ENCODE data around the gene NUDT21. TPM values are rescaled to one million over a fixed set of nuclear protein-coding genes. Genes with fewer than 3 reads are reported as not detected.
"Not testable (repeated sequence)": the region's sequence is repeated elsewhere in the genome, so short reads cannot be mapped to it uniquely, and the experiment has no call there.

NUDT21 gene
- 106 and 165 TPM in 2 replicates for total RNA-seq (2014; rRNA removed; shearing (Covaris generic))

DNA sequence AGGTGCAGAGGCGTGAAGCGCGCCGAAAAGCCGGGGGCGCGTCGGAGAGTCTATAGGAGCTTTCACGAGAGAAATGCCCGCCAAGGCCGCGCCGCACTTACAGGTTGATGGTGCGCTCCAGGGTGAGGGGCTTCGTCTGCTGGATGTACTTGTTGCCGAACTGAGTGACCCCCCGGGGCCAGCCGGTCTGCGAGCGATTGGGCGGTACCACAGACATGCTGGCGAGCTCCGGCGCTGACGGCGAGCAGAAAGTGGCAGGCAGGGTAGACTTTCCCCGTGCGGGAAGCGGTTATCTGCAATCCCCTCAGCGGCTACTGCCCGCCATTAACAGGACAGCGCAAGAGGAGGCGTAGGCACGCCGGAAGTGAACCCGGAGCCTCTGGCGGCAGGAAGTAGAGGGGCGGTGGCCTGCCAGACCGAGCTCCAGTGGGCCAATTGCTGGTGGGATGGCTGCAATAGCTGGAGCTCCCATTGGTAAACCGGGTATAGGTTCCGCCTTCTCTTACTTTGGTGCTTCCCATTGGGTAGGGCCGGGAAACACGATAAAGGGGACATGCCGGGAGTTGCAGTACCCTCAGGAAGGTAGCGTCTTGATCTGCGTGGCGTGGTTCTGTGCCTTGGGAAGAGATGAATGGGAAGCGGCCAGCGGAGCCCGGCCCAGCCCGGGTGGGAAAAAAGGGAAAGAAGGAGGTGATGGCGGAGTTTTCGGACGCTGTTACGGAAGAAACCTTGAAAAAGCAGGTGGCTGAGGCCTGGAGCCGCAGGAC is at the start of gene NUDT21, which contains the start of gene OGFOD1:
Gene NUDT21 (minus strand): TSS at position 347 of the 767 bp plus-strand sequence. CDS start 130 bp downstream, at position 217.
Gene OGFOD1 (plus strand): TSS at position 569 of the 767 bp plus-strand sequence. CDS start 59 bp downstream, at position 628.
- in situ Hi-C loops (cut with HindIII; ENCODE audit: low sequenced_read_pairs), result no loop called here
- DNase-seq (ENCODE audit: low spot score), result peak; percentile 100

DNA sequence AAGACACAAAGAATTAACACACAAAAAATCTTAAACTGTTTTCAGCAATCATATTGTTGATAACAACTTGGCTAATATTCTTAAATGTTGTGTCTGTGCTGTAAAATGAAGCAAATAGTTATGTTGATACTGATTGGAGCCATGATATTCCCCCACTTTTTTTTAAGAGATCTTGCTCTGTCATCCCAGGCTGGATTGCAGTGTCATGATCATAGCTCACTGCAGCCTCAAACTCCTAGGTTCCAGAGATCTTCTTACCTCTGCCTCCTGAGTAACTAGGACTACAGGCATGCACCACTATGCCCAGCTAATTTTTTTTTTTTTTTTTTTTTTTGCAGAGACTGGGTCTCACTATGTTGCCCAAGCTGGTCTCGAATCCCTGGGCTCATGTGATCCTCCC is 42.7 kb upstream of the NUDT21 start:
- in situ Hi-C loops (cut with HindIII; ENCODE audit: low sequenced_read_pairs), result no loop called here

DNA sequence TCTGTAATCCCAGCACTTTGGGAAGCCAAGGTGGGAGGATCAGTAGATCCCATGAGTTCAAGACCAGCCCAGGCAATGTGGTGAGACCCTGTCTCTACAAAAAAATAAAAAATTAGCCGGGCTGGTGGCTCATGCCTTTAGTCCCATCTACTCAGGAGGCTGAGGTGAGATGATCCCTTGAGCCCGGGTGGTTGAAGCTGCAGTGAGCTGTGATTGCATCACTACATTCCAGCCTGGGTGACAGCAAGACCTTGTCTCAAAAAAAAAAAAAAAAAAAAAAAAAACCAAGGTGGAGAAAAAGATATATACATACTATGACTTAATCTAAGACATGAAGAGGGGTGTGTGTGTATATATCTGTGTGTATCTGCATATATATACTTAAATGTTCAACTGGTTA is 42.0 kb upstream of the NUDT21 start:
- in situ Hi-C loops (cut with HindIII; ENCODE audit: low sequenced_read_pairs), result no loop called here
- no peak for DNase-seq (ENCODE audit: low spot score)

More for the DNA sequence above, 42.7 kb upstream of the NUDT21 start:
- no peak for DNase-seq (ENCODE audit: low spot score)

DNA sequence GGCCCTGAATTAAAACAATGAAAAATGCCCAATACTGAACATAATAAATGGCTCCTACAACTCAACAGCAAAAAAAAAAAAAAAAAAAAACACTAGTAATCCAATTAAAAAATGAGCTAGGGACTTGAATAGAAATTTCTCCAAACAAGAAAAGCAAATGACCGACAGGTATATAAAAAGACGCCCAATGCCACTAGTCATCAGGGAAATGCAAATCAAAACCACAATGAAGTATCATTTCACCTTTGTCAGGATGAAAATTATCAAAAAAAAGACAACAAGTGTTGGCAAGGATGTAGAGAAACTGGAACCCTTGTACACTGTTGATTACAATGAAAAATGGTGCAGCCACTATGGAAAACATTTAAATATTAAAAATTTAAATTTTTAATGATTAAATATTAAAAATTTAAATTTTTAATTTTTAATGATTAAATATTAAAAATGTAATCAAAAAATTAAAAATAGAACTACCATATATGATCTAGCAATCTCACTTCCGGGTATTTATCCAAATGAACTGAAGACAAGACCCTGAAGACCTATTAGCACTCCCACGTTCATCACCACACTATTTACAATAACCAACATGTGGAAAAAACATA is 40.6 kb upstream of the NUDT21 start:
- in situ Hi-C loops (cut with HindIII; ENCODE audit: low sequenced_read_pairs), result no loop called here
- no peak for DNase-seq (ENCODE audit: low spot score)

DNA sequence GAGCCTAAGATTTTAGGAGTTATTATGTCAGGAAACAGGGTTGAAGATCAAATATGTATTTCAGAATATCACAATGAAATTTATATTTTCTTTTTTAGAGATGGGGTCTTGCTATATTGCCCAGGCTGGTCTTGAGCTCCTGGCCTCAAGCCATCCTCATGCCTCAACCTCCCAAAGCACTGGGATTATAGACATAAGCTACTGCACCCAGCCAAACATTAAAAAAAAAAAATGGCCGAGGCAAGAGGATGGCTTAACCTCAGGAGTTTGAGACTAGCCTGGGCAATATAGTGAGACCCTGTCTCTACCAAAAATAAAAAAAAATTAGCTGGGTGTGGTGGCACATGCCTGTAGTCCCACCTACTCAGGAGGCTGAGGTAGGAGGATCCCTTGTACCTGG is 37.7 kb upstream of the NUDT21 start:
- in situ Hi-C loops (cut with HindIII; ENCODE audit: low sequenced_read_pairs); DNase-seq (ENCODE audit: low spot score): not testable (repeated sequence)

DNA sequence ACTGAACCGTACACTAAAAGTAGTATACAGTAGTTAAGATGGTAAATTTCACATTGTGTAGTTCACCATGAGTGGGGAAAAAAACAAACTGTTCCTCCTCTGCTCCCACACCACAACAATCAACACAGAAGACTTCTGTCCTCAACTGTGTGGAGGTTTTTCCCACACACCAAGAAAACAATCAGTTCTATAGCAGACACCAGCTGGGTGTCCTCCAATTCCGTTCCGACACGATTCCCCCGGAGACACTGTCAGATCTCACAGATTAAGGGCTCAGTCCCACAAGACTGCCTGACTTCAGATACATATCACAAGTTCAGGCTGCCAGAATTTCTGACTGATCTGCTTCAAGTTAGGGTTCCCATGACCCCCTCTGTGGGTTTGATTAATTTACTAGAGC is 36.9 kb upstream of the NUDT21 start:
- in situ Hi-C loops (cut with HindIII; ENCODE audit: low sequenced_read_pairs), result no loop called here
- DNase-seq (ENCODE audit: low spot score), result no peak

DNA sequence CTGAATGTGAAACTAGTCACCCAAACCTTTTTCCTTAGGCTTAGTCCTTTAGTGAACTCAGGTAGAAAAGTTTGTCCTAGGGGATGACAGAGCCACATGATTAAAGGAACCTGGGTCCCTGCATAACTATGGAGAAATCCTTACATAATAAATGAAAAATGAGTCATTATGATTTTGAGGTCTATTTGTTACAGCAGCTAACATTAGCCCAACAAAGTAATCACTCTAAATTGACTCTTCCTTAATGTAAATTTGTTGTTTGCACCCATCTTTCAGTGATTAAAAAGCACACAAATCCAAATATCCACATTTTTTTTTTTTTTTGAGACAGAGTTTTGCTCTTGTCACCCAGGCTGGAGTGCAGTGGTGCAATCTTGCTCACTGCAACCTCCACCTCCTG is 32.3 kb upstream of the NUDT21 start:
- no peak for DNase-seq (ENCODE audit: low spot score)
- in situ Hi-C loops (cut with HindIII; ENCODE audit: low sequenced_read_pairs), result no loop called here

DNA sequence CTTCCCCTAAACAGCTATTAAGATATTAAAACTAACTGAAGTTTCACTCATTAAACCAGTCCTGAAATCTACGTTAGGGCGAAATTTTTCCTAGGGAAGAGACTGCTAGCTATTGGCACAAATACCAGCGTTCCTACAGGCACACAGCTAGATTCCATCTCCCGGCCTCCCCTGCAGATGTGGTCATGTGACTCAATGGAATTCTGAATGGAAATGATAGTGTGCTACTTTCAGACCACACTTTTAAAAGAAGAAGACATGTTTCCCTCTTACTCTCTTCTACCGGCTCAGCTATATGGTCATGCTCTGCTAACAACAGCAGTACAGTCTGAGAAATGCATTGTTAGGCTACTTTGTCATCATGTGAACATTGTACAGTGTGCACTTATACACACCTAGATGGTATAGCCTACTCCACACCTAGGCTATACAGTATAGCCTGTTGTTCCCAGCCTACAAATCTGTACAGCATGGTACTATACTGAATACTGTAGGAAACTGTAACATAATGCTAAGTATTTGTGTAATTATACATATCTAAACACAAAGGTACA is 31.6 kb upstream of the NUDT21 start:
- in situ Hi-C loops (cut with HindIII; ENCODE audit: low sequenced_read_pairs), result no loop called here

DNA sequence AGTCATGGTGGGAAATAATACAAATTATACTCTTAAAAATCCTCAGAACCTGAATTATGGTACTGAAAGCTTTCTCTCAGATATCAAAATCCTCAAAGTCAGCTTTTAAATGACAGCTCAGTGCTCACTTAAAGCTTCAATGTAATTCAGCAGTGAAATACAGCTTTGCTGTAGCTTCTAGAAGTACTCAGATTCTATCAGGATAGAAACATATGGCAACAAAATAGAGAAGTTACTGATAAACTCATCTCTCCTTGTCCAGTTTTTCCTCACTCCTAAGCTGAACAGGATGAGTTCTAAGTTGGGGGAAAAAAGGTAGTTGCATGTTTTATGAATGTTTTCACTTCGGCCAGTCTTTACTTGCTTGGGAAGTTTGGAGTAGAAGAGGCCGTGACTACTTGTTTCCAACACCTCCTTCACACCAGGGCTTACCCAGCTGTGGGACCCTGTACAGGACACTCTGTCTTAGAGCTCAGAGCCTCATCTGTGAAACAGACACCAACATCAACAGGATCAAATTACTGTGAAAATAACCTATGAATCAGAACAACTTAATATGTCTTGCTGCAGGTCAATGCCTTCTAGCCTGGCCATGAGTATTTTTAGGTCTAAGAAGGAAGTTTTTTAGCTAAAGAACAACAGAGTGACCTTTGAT is 30.5 kb upstream of the NUDT21 start:
- no peak for DNase-seq (ENCODE audit: low spot score)
- in situ Hi-C loops (cut with HindIII; ENCODE audit: low sequenced_read_pairs), result no loop called here

More for the DNA sequence above, 31.6 kb upstream of the NUDT21 start:
- DNase-seq (ENCODE audit: low spot score), result no peak

DNA sequence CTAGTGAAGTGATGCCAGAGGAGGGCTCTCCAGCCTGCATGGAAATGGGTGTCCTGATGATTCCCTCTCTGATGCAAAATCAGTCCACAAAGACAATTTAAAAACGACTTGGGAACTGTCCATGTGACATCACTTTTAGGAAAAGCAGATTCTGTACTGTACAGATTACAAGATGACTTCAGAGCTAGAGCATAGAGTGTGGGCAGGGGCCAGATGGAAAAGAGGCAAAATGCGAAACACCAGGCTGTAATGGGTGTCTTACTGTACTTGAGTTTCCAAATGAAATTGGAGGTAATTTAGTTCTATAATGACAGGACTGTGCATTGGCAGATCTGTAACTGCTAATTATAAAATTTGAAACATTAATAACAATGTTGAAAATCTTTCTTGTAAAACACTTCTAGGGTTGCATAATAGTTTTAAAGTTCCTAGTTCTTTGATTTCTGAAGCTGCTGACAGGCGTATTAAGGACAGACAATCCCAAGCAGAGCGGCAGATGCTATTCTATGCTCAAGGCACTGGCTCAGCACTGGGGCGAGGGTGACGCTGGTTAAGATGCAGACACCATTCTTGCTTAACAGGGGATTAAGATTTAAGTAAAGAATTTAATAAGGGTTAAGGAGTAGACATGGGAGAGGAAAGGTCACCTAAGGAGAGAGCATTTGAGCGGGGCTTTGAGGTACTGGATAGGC is 29.8 kb upstream of the NUDT21 start:
- in situ Hi-C loops (cut with HindIII; ENCODE audit: low sequenced_read_pairs), result no loop called here
- no peak for DNase-seq (ENCODE audit: low spot score)

DNA sequence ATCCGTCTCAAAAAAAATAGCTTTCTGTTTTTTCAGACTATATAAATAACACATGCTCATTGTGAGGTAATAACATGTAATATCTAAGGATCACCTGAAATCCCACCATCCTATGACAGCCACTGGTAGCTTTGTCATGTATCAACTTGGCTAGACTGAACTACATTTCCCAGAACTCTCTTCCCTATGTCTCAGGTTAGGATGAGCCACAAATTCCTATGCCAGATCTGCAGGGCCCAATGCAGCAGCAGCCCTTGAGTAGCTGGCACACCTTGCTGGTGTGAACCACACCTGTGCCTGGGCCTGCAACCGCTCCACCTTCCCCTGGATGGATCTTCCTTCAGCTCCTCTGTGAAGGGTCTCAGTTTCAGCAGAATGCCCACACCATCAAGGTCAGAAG is 28.3 kb upstream of the NUDT21 start:
- in situ Hi-C loops (cut with HindIII; ENCODE audit: low sequenced_read_pairs), result no loop called here
- DNase-seq (ENCODE audit: low spot score), result no peak

DNA sequence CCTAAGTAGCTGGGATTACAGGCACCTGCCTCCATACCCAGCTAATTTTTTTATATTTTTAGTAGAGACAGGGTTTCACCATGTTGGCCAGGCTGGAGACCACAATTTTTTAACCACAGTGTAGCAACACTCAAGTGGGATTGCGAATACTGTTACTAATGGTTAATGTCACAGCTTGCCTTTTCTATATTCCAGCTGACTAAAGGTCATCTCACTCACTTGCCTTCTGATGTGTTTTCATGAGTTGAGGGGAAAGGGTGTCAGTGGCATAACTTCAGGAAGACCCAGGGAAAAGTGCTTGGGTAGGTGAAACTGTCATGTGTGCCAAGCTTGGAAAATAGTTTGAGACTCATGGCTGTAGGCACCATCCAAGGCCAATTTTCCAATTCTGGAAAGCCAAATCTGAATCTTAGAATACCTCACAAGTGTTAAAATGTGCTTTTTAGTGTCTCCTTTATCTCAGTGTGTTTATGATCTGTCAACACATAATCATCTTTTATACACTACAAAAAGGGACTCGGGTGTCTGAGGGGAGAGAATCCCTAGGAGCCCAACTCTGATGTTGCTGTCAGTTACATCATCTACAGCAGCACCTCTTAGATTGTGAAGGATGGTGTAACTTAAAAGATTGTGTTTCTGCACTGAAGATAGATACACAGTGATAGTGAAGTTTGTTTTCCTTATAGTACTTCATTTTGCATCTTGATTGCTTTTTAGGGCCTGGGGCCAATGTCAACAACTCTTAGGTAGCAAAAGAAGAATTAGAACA is 27.3 kb upstream of the NUDT21 start:
- in situ Hi-C loops (cut with HindIII; ENCODE audit: low sequenced_read_pairs), result no loop called here
- DNase-seq (ENCODE audit: low spot score), result no peak

DNA sequence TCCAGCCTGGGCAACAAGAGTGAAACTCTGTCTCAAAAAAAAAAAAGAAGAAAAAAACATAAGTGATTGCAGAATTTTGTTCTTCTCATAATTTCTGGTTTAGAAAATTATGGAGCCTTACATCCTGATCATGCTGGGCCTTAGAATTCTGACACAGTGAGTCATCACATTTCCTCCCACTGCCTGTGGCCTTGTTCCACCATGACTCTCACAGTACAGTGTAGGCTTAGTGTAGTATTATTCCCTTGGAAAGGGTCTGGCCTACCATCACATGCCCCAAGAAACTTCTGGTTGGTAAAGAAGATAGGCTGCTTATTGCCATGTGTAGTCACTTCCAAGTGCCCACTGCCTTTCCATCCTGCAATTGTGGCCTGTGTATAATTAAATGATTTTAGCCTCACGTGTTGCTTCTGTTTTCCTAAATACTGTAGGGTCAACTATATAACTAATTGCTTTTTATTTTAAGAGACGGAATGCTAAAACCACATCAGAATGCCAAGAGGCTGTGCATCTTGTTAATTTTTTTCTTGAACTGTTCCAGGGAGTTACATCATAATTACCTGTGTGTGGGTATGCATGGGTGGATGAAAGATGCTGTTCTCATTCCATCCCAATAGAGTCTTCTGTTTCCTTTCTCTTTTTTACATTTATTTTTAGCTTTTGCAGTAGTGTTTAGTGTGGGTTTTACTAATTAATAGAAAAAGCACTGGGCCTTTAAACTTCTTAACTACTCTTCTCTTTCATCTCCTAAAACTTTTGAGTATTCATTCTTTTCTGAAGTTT is 26.2 kb upstream of the NUDT21 start:
- no peak for DNase-seq (ENCODE audit: low spot score)
- in situ Hi-C loops (cut with HindIII; ENCODE audit: low sequenced_read_pairs), result no loop called here

DNA sequence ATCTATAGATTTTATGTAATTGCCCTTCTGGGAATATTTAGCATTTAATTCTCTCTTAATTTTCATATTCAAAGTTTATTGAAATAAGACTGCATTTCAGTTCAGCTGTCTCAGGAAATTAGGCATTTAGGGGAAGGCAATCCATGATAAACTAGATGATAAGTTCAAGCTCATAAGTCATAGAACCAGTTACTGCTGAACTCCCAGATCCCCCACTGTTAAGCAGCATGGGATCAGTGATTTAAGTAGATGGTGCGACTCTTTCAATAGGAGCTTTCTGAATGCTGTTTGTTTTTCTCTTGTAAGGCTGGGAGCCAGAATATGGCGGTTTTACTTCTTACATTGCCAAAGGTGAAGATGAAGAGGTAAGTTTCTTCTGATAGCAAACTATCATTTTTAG is 24.1 kb upstream of the NUDT21 start:
- in situ Hi-C loops (cut with HindIII; ENCODE audit: low sequenced_read_pairs), result no loop called here
- no peak for DNase-seq (ENCODE audit: low spot score)

DNA sequence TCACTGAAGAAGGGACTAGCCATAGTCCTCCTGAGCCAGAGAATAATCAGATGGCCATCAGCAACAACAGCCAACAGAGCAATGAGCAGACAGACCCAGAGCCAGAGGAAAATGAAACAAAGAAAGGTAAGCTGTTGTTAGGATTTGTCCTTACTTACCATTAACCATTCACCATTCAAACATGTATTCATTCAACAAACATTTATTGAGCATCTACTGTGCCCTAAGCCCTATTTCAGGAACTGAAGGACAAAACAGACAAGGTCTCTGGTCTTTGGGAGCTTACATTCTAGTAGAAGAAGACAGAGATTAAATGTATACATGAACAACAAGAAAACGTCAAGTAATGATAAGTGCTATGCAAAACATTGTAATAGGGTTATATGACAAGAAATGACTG is 19.5 kb upstream of the NUDT21 start:
- in situ Hi-C loops (cut with HindIII; ENCODE audit: low sequenced_read_pairs), result no loop called here
- no peak for DNase-seq (ENCODE audit: low spot score)

DNA sequence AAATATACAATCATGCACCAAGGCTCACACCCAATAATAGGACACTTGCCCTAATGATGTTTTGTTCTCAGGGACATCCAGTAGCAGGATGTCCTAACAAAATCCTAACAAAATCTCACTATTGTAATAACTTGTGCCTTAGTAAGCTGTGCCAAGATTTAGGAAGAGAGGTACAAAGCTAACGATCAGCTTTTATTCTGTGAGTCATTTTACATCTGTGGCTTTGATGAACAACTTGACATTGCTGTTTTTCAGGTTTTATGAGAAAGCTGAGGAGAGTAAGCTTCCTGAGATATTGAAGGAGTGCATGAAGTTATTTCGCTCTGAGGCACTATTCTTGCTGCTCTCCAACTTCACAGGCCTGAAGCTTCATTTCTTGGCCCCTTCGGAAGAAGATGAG is 19.1 kb upstream of the NUDT21 start:
- in situ Hi-C loops (cut with HindIII; ENCODE audit: low sequenced_read_pairs), result no loop called here
- no peak for DNase-seq (ENCODE audit: low spot score)

DNA sequence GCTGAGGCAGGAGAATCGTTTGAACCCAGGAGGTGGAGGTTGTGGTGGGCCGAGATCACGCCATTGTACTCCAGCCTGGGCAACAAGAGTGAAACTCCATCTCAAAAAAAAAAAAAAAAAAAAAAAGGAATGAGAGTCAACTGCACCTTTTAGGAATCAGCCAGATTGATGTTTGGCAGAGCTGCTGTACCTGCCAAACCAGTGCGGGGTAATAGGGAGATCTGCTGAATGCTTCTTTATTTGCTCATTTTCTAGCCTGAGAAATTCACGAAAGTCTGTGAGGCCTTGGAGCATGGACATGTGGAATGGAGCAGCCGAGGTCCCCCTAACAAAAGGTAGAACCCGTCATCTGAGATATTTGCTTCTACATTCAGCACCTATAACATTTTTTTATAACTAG is 18.6 kb upstream of the NUDT21 start:
- in situ Hi-C loops (cut with HindIII; ENCODE audit: low sequenced_read_pairs), result no loop called here
- no peak for DNase-seq (ENCODE audit: low spot score)

DNA sequence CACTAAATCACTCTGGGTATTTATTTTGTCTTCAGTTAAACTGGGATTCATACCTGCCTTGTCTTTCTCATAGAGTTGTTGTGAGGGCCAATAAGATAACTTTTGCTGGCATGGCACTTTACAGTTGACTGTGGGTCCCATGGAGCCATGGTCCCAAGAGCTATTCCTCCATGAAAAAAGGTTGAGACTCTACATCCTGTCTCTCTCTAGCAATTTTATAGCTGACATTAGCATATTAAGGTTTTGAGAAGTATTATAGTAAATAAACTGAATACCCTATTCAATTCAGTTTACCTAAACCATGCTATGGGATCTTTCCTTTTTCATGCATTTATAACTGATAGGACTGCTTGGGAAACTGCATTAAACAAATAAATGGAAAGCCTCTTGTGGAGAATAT is 17.7 kb upstream of the NUDT21 start:
- in situ Hi-C loops (cut with HindIII; ENCODE audit: low sequenced_read_pairs), result no loop called here
- DNase-seq (ENCODE audit: low spot score), result no peak

Data from G401 (cell line).